ENCODE measurements around the gene CASK.

DNA sequence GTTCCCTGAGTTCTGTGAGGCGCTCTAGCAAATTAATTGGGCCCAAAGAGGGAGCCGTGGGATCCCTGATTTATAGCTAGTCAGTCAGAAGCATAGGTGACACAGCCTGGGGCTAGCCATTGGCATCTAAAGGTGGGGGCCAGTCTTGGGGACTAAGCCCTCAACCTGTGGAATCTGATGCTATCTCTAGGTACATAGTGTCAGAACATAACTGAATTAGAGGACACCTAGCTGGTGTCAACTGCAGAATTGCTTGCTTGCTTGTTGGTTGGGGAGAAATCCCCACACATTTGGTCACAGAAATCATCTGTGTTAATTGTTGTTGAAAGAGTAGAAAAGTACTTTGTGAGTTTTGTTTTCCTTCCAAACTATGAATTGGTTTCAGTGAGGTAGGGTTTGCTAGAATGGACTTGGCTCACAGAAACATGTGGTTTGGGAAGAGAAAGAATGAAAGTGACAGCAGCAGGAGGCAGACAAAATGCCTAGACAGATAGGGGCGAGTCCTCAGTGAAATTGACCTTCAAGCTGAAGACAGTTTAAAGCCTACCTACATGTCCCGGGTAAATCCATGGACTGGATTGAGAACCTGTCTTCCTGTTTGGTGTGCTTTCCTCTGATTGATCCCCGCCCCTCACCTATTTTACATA lies 212.2 kb downstream of the CASK start:
- TF ChIP-seq CTCF (IDR thresholded peaks at IDR 0.05; ENCODE audit: poor library complexity) (no peak), EZH2 (IDR thresholded peaks at IDR 0.05; ENCODE audit: borderline replicate concordance) (no peak)
